ENCODE measurements around the gene PDE6A. TPM values are rescaled to one million over a fixed set of nuclear protein-coding genes. Genes with fewer than 3 reads are reported as not detected.
"Not testable (repeated sequence)": the region's sequence is repeated elsewhere in the genome, so short reads cannot be mapped to it uniquely, and the experiment has no call there.

Gene PDE6A
- total and polyA plus RNA-seq, 2 donors from 2014 or later, result 0.03 TPM; not detected in 1

GRCh38 chr5:149946118-149946517, 1.5 kb upstream of the PDE6A start:
- Histone ChIP-seq H3K27ac (ENCODE audit: low read depth in 2 of 2, low read length in 2 of 2) (no peak overlapping the region), H3K36me3 (ENCODE audit: control insufficient read depth in 2 of 3, insufficient read depth in 3 of 3, low read length in 3 of 3) (no peaks in the 10 kb centered on the region), H3K9ac (ENCODE audit: low read length in 3 of 3) (no peak overlapping the region), H3K4me3 (ENCODE audit: low read length in 3 of 3) (no peak overlapping the region), H3K27me3 (ENCODE audit: control insufficient read depth, insufficient read depth, low read length) (no peaks in the 10 kb centered on the region), H3K4me1 (ENCODE audit: control insufficient read depth in 2 of 3, insufficient read depth in 2 of 3, low read depth in 1 of 3, low read length in 3 of 3) (no peaks in the 10 kb centered on the region), H3K9me3 (ENCODE audit: control insufficient read depth in 2 of 3, insufficient read depth in 1 of 3, low read length in 3 of 3) (no peaks in the 10 kb centered on the region)
- DNase-seq (no peak), FAIRE-seq (no peak)
- intact Hi-C loops (cut with DNase I), result no loop called here
- no peak for TF ChIP-seq CTCF (IDR thresholded peaks at IDR 0.05; ENCODE audit: borderline replicate concordance, extremely low read depth, insufficient read depth)

- H3K9ac ChIP-seq (ENCODE audit: low read length in 3 of 3); H3K27me3 ChIP-seq (ENCODE audit: control insufficient read depth, insufficient read depth, low read length); H3K36me3 ChIP-seq (ENCODE audit: control insufficient read depth in 2 of 3, insufficient read depth in 3 of 3, low read length in 3 of 3); DNase-seq; H3K4me1 ChIP-seq (ENCODE audit: control insufficient read depth in 2 of 3, insufficient read depth in 2 of 3, low read depth in 1 of 3, low read length in 3 of 3); H3K9me3 ChIP-seq (ENCODE audit: control insufficient read depth in 2 of 3, insufficient read depth in 1 of 3, low read length in 3 of 3); intact Hi-C loops (cut with DNase I); H3K4me3 ChIP-seq (ENCODE audit: low read length in 3 of 3); FAIRE-seq; H3K27ac ChIP-seq (ENCODE audit: low read depth in 2 of 2, low read length in 2 of 2): not testable (repeated sequence)
Measured at GRCh38 chr5:149943177-149943949, 1.2 kb downstream of the PDE6A start.

GRCh38 chr5:149942741-149943169, 1.8 kb downstream of the PDE6A start:
- FAIRE-seq; H3K36me3 ChIP-seq (ENCODE audit: control insufficient read depth in 2 of 3, insufficient read depth in 3 of 3, low read length in 3 of 3); H3K4me1 ChIP-seq (ENCODE audit: control insufficient read depth in 2 of 3, insufficient read depth in 2 of 3, low read depth in 1 of 3, low read length in 3 of 3); DNase-seq; intact Hi-C loops (cut with DNase I); H3K9me3 ChIP-seq (ENCODE audit: control insufficient read depth in 2 of 3, insufficient read depth in 1 of 3, low read length in 3 of 3); H3K27ac ChIP-seq (ENCODE audit: low read depth in 2 of 2, low read length in 2 of 2); H3K4me3 ChIP-seq (ENCODE audit: low read length in 3 of 3); H3K9ac ChIP-seq (ENCODE audit: low read length in 3 of 3); H3K27me3 ChIP-seq (ENCODE audit: control insufficient read depth, insufficient read depth, low read length): not testable (repeated sequence)

- no peak for TF ChIP-seq CTCF (IDR thresholded peaks at IDR 0.05; ENCODE audit: borderline replicate concordance, extremely low read depth, insufficient read depth)
- Histone ChIP-seq H3K27ac (ENCODE audit: low read depth in 2 of 2, low read length in 2 of 2) (no peak overlapping the region), H3K36me3 (ENCODE audit: control insufficient read depth in 2 of 3, insufficient read depth in 3 of 3, low read length in 3 of 3) (no peaks in the 10 kb centered on the region), H3K4me3 (ENCODE audit: low read length in 3 of 3) (no peak overlapping the region), H3K9me3 (ENCODE audit: control insufficient read depth in 2 of 3, insufficient read depth in 1 of 3, low read length in 3 of 3) (no peaks in the 10 kb centered on the region), H3K27me3 (ENCODE audit: control insufficient read depth, insufficient read depth, low read length) (no peaks in the 10 kb centered on the region), H3K9ac (ENCODE audit: low read length in 3 of 3) (no peak overlapping the region), H3K4me1 (ENCODE audit: control insufficient read depth in 2 of 3, insufficient read depth in 2 of 3, low read depth in 1 of 3, low read length in 3 of 3) (peaks cover 0 to 6% (median 2%) of the 10 kb centered on the region in 3 donors)
- FAIRE-seq, result no peak
- intact Hi-C loops (cut with DNase I), result no loop called here
- no peak for DNase-seq
Measured at GRCh38 chr5:149942199-149942598, 2.4 kb downstream of the PDE6A start.

Data from kidney (tissue), 14 donors.